B cell (primary cell): ENCODE data around the gene IL20RB. TPM values are rescaled to one million over a fixed set of nuclear protein-coding genes. Genes with fewer than 3 reads are reported as not detected.

ENCODE experiments used
- ATAC-seq: fragments of 200-7000 bp; cut with Tn5 transposase; one replicate; pipeline ENCODE4 v1.10.0; 2021; ENCODE audit warnings: low read depth, mild to moderate bottlenecking, moderate number of reproducible peaks, moderate library complexity
- CTCF ChIA-PET: fragments of 350-600 bp; sonication (Branson Sonifier 250); formaldehyde crosslinking; loops from one replicate; lab custom pipeline; 2021; ENCODE audit warnings: antibody characterized with exemption, inconsistent platforms; lab: Charles Lee
- POLR2A ChIA-PET: fragments of 350-600 bp; sonication (Branson Sonifier 250); formaldehyde crosslinking; loops from one replicate; lab custom pipeline; 2021; ENCODE audit warnings: antibody characterized with exemption; lab: Charles Lee
- DNase-seq: peaks from one replicate; pipeline ENCODE4 v3.0.0; 2013
- H2AFZ ChIP-seq: 2 replicates; pipeline ENCODE4 v1.6.1; 2012; ENCODE audit warnings: mild to moderate bottlenecking, low read depth, low read length; ENCODE audit not compliant: insufficient read depth, poor library complexity, severe bottlenecking
- H3K27ac ChIP-seq, 2 donors: 1 replicate in 1 of 2; 2 replicates in 1 of 2; pipeline ENCODE4 v1.5.1; 2012 to 2013; ENCODE audit warnings: low read length in 2 of 2, mild to moderate bottlenecking in 2 of 2, moderate library complexity in 1 of 2
- H3K27me3 ChIP-seq, 4 experiments: fragments of 200-600 bp in 1 of 4; sonication (generic) in 1 of 4; replicated peaks in 1 of 4; 1 replicate in 2 of 4; 2 replicates in 2 of 4; pipeline versions ENCODE4 v1.6.1 to v1.7.0; 2013 to 2016; ENCODE audit warnings: low read length in 3 of 4, mild to moderate bottlenecking in 2 of 4, mixed read lengths in 1 of 4, moderate library complexity in 1 of 4; ENCODE audit not compliant: insufficient read depth in 4 of 4, control insufficient read depth in 3 of 4; ENCODE audit errors: control extremely low read depth in 1 of 4
- H3K36me3 ChIP-seq, 2 experiments: replicated peaks in 1 of 2; 1 replicate in 1 of 2; 2 replicates in 1 of 2; pipeline versions ENCODE4 v1.6.1 to v1.7.1; 2013; ENCODE audit warnings: low read length in 1 of 2; ENCODE audit not compliant: insufficient read depth in 2 of 2, control insufficient read depth in 1 of 2; ENCODE audit errors: control extremely low read depth in 1 of 2, extremely low read depth in 1 of 2
- H3K4me1 ChIP-seq, 2 donors: fragments of 200-600 bp in 1 of 2; sonication (generic) in 1 of 2; 1 replicate in 1 of 2; 2 replicates in 1 of 2; pipeline versions ENCODE4 v1.5.1 to v1.6.1; 2013 to 2017; ENCODE audit warnings: low read length in 2 of 2; ENCODE audit not compliant: control insufficient read depth in 2 of 2, insufficient read depth in 2 of 2
- H3K4me2 ChIP-seq: replicated peaks from 2 replicates; pipeline ENCODE3; 2012; ENCODE audit warnings: mild to moderate bottlenecking, low read depth, low read length; ENCODE audit not compliant: poor library complexity, severe bottlenecking
- H3K4me3 ChIP-seq, 5 experiments: fragments of 200-600 bp in 1 of 5; sonication (generic) in 1 of 5; 1 replicate in 3 of 5; 2 replicates in 2 of 5; pipeline versions ENCODE4 v1.5.1 to v1.7.0; 2011 to 2016; ENCODE audit warnings: low read length in 4 of 5, mild to moderate bottlenecking in 4 of 5, low read depth in 2 of 5, control low read depth in 1 of 5, moderate library complexity in 1 of 5; ENCODE audit not compliant: insufficient read depth in 1 of 5; ENCODE audit errors: control extremely low read depth in 1 of 5, extremely low read depth in 1 of 5
- H3K79me2 ChIP-seq: fragments of 200-600 bp; sonication (generic); one replicate; pipeline ENCODE4 v1.6.0; 2016; ENCODE audit warnings: low read length; ENCODE audit not compliant: control insufficient read depth, insufficient read depth
- H3K9ac ChIP-seq: fragments of 200-600 bp; sonication (generic); 2 replicates; pipeline ENCODE4 v1.6.1; 2017; ENCODE audit warnings: mild to moderate bottlenecking, low read length, moderate library complexity
- H3K9me3 ChIP-seq, 3 donors: one replicate each; pipeline versions ENCODE4 v1.6.1 to v1.7.1; 2013; ENCODE audit warnings: low read length in 2 of 3; ENCODE audit not compliant: control insufficient read depth in 2 of 3, insufficient read depth in 1 of 3; ENCODE audit errors: control extremely low read depth in 1 of 3
- H4K20me1 ChIP-seq: 2 replicates; pipeline ENCODE4 v1.6.0; 2012; ENCODE audit warnings: mild to moderate bottlenecking, low read length; ENCODE audit not compliant: insufficient read depth, control insufficient read depth, poor library complexity, severe bottlenecking
- H3K27ac Mint-ChIP-seq: one replicate; pipeline ENCODE4 v1.8.0; 2021; ENCODE audit warnings: mixed read lengths
- H3K27me3 Mint-ChIP-seq: one replicate; pipeline ENCODE4 v1.8.0; 2021; ENCODE audit warnings: mixed read lengths
- H3K4me1 Mint-ChIP-seq: one replicate; pipeline ENCODE4 v1.8.0; 2021; ENCODE audit warnings: mixed read lengths
- H3K4me3 Mint-ChIP-seq: one replicate; pipeline ENCODE4 v1.8.0; 2021; ENCODE audit warnings: mixed read lengths
- H3K9me3 Mint-ChIP-seq: one replicate; pipeline ENCODE4 v1.8.0; 2022; ENCODE audit warnings: mixed read lengths; ENCODE audit not compliant: insufficient read depth
- EZH2 ChIP-seq: IDR thresholded peaks from 2 replicates; pipeline ENCODE4 v1.6.1; 2012; ENCODE audit warnings: borderline replicate concordance, low read depth, mild to moderate bottlenecking, moderate library complexity, low read length; ENCODE audit not compliant: insufficient read depth, poor library complexity, severe bottlenecking
- WGBS: methylation state at CpG from one replicate; pipeline ENCODE4 v1.1.5; 2013; ENCODE audit warnings: missing lambda C conversion rate; ENCODE audit not compliant: insufficient coverage; 5-methylcytosine and 5-hydroxymethylcytosine counted together
- intact Hi-C: fragments of 100-400 bp; cut with micrococcal nuclease; formaldehyde crosslinking; loops from one replicate; pipeline ENCODE4 v1.10.0; 2022
- polyA plus RNA-seq: library from polyadenylated mRNA; depleted of rRNA; stranded (reverse); fragments of >200 nt; gene quantifications from 2 replicates; pipeline ENCODE4 v1.2.3, GENCODE V29; 2012
- total RNA-seq, 2 donors: library from RNA; stranded (reverse); fragments of 120-200 nt in 1 of 2; gene quantifications; 1 replicate in 1 of 2; 2 replicates in 1 of 2; pipeline versions ENCODE4 v1.2.3 to v1.2.4, GENCODE V29; 2013 to 2022
- TF ChIP-seq, protein P1 (sequence below): fragments of 200-600 bp; IDR thresholded peaks from one replicate; pipeline ENCODE4 v1.8.0; 2022; ENCODE audit warnings: antibody characterized with exemption, mild to moderate bottlenecking

IL20RB gene
- total and polyA plus RNA-seq, 2 donors (not counting 1 experiment from before 2014, with no cell fraction given): 0.22 to 0.84 TPM

DNA sequence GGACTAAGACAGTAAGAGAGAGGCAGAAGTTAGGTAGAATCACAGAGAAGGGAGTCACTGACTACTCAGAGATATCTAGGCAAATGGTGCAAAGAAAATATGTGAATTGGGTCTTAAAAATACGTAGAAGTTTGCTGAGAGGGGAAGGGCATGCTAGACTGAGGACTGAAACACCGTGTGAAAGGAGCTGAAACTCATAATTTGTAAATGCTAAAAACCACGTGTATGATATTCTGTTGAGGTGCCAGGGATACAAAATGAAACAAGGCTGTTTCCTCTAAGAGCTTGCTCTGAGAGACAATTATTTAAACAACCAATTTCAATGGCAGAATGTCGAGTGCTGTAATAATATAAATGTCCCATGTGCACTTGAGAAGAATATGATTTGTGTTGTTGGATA, 48.6 kb upstream of the IL20RB start:
- ChIA-PET POLR2A (no interaction called here), CTCF (no interaction called here)
- DNase-seq (no peak), ATAC-seq (no peak)
- Histone ChIP-seq H3K9me3 (peaks cover 0 to 27% (median 11%) of the 10 kb centered on the region in 3 donors), H3K4me3 (no peak overlapping the region), H3K27me3 (no peaks in the 10 kb centered on the region), H3K79me2 (peaks cover 97% of the 10 kb centered on the region), H2AFZ (no peak overlapping the region), H4K20me1 (peaks cover 70% of the 10 kb centered on the region), H3K4me2 (peak overlapping the region; percentile 24), H3K27ac (peak overlapping the region in 1 of 2 donors; percentile 66), H3K9ac (peak overlapping the region; percentile 14), H3K4me1 (peaks cover 33 to 35% of the 10 kb centered on the region in 2 donors), H3K36me3 (peaks cover 0 to 9% of the 10 kb centered on the region in 2 experiments)
- peak overlapping the region; percentile 1 for H3K4me3 Mint-ChIP-seq
- H3K4me1 Mint-ChIP-seq: peaks cover 69% of the 10 kb centered on the region
- H3K27ac Mint-ChIP-seq: peak overlapping the region; percentile 18
- no peak for TF ChIP-seq EZH2
- TF ChIP-seq, protein P1, sequence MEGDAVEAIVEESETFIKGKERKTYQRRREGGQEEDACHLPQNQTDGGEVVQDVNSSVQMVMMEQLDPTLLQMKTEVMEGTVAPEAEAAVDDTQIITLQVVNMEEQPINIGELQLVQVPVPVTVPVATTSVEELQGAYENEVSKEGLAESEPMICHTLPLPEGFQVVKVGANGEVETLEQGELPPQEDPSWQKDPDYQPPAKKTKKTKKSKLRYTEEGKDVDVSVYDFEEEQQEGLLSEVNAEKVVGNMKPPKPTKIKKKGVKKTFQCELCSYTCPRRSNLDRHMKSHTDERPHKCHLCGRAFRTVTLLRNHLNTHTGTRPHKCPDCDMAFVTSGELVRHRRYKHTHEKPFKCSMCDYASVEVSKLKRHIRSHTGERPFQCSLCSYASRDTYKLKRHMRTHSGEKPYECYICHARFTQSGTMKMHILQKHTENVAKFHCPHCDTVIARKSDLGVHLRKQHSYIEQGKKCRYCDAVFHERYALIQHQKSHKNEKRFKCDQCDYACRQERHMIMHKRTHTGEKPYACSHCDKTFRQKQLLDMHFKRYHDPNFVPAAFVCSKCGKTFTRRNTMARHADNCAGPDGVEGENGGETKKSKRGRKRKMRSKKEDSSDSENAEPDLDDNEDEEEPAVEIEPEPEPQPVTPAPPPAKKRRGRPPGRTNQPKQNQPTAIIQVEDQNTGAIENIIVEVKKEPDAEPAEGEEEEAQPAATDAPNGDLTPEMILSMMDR: no peak
- intact Hi-C loops: loop anchor here (1.0 kb wide), 1 partner anchor 8 kb away; no protein-coding TSS in a partner anchor
- H3K27me3 Mint-ChIP-seq: no peaks in the 10 kb centered on the region
- WGBS: 17% methylated on average over 2 of the region's 4 CpGs
- H3K9me3 Mint-ChIP-seq: peaks cover 4% of the 10 kb centered on the region

DNA sequence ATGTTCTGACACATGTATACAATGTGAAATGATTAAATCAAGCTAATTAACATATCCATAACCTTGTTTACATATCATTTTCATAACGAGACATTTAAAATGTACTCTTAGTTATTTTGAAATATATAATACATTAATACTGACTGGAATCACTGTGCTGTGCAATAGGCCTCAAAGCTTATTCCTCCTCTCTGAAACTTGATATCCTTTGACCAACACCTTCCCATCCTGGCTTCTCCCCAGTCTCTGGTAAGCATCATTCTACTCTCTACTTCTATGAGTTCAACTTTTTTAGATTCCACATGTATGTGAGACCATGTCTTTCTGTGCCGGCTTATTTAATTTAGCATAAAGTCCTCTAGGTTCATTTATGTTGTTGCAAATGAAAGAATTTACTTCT, 47.1 kb upstream of the IL20RB start:
- no peak overlapping the region for H2AFZ ChIP-seq
- H3K36me3 ChIP-seq: peaks cover 0 to 7% of the 10 kb centered on the region in 2 experiments
- H3K27ac ChIP-seq: no peak overlapping the region
- no peak overlapping the region for H3K27ac Mint-ChIP-seq
- peaks cover 78% of the 10 kb centered on the region for H3K4me1 Mint-ChIP-seq
- intact Hi-C loops: no loop called here
- H3K9me3 Mint-ChIP-seq: peaks cover 2% of the 10 kb centered on the region
- WGBS: no CpG with 5 or more reads among the region's 2 CpGs
- POLR2A ChIA-PET: no interaction called here
- no peak overlapping the region for H3K4me2 ChIP-seq
- no peaks in the 10 kb centered on the region for H3K27me3 ChIP-seq
- H3K4me3 ChIP-seq: no peak overlapping the region
- no peak for DNase-seq
- peaks cover 0 to 14% (median 0%) of the 10 kb centered on the region in 3 donors for H3K9me3 ChIP-seq
- H3K79me2 ChIP-seq: peaks cover 97% of the 10 kb centered on the region
- H3K4me3 Mint-ChIP-seq: no peak overlapping the region
- peaks cover 30 to 33% of the 10 kb centered on the region in 2 donors for H3K4me1 ChIP-seq
- CTCF ChIA-PET: no interaction called here
- TF ChIP-seq EZH2: no peak
- TF ChIP-seq, protein P1: no peak
- no peaks in the 10 kb centered on the region for H3K27me3 Mint-ChIP-seq
- ATAC-seq: no peak
- H4K20me1 ChIP-seq: peaks cover 79% of the 10 kb centered on the region
- no peak overlapping the region for H3K9ac ChIP-seq
